HepG2 (cell line): ENCODE data around the gene RNF10. TPM values are rescaled to one million over a fixed set of nuclear protein-coding genes. Genes with fewer than 3 reads are reported as not detected.

Source experiments
- DNMT3B ChIP-seq: conservative IDR thresholded peaks from 2 replicates; pipeline ENCODE4 v1.6.1; 2016; ENCODE audit warnings: missing biosample characterization, control low read depth
- FOXC1 ChIP-seq: sonication (generic); formaldehyde crosslinking; IDR thresholded peaks from 2 replicates; pipeline ENCODE4 v1.8.0; 2022; ENCODE audit warnings: mild to moderate bottlenecking, missing genetic modification reagents, borderline replicate concordance
- FOXJ3 ChIP-seq: sonication (generic); formaldehyde crosslinking; IDR thresholded peaks from 2 replicates; pipeline ENCODE4 v1.4.0; 2020; ENCODE audit warnings: missing genetic modification reagents, mild to moderate bottlenecking, borderline replicate concordance
- FOXP1 ChIP-seq, 2 experiments: fragments of 450-650 bp in 1 of 2; IDR thresholded peaks; 2 replicates each; pipeline ENCODE4 v1.6.1; 2017 to 2018; ENCODE audit warnings: antibody characterized with exemption in 1 of 2
- IKZF1 ChIP-seq: fragments of 450-650 bp; IDR thresholded peaks from 2 replicates; pipeline ENCODE4 v1.7.1; 2016
- IRF2 ChIP-seq: IDR thresholded peaks from 2 replicates; pipeline ENCODE4 v1.6.1; 2018; ENCODE audit warnings: missing genetic modification reagents, missing compliant biosample characterization
- KAT7 ChIP-seq: IDR thresholded peaks from 2 replicates; pipeline ENCODE4 v1.6.1; 2018; ENCODE audit warnings: borderline replicate concordance, missing compliant biosample characterization
- LBX2 ChIP-seq: sonication (generic); formaldehyde crosslinking; IDR thresholded peaks from 2 replicates; pipeline ENCODE4 v1.5.0; 2020; ENCODE audit warnings: missing genetic modification reagents, mild to moderate bottlenecking, borderline replicate concordance
- NFYC ChIP-seq: IDR thresholded peaks from 2 replicates; pipeline ENCODE4 v1.6.1; 2016; ENCODE audit warnings: missing genetic modification reagents, missing compliant biosample characterization
- NPAS2 ChIP-seq: sonication (generic); formaldehyde crosslinking; IDR thresholded peaks from 2 replicates; pipeline ENCODE4 v1.8.0; 2022; ENCODE audit warnings: mild to moderate bottlenecking, missing genetic modification reagents, borderline replicate concordance
- PAX8 ChIP-seq: sonication (generic); formaldehyde crosslinking; IDR thresholded peaks from 2 replicates; pipeline ENCODE4 v1.8.0; 2022; ENCODE audit warnings: mild to moderate bottlenecking, missing genetic modification reagents, borderline replicate concordance
- PRDM4 ChIP-seq: sonication (generic); formaldehyde crosslinking; IDR thresholded peaks from 2 replicates; pipeline ENCODE4 v1.9.0; 2021; ENCODE audit warnings: missing genetic modification reagents, borderline replicate concordance
- SNAI1 ChIP-seq: sonication (generic); formaldehyde crosslinking; IDR thresholded peaks from 2 replicates; pipeline ENCODE4 v1.5.0; 2020; ENCODE audit warnings: mild to moderate bottlenecking, missing genetic modification reagents, borderline replicate concordance
- TP53 ChIP-seq: sonication (generic); formaldehyde crosslinking; conservative IDR thresholded peaks from 2 replicates; pipeline ENCODE4 v1.4.0; 2020; ENCODE audit warnings: missing genetic modification reagents
- WIZ ChIP-seq: sonication (generic); formaldehyde crosslinking; IDR thresholded peaks from 2 replicates; pipeline ENCODE4 v1.5.1; 2020; ENCODE audit warnings: mild to moderate bottlenecking, missing genetic modification reagents
- ZBTB20 ChIP-seq: sonication (generic); formaldehyde crosslinking; IDR thresholded peaks from 2 replicates; pipeline ENCODE4 v1.8.1; 2023; ENCODE audit warnings: missing genetic modification reagents, low read depth, mild to moderate bottlenecking, borderline replicate concordance
- ZNF160 ChIP-seq: sonication (generic); formaldehyde crosslinking; IDR thresholded peaks from 2 replicates; pipeline ENCODE4 v1.8.0; 2022; ENCODE audit warnings: mild to moderate bottlenecking, inconsistent platforms, missing genetic modification reagents
- ZNF567 ChIP-seq: sonication (generic); formaldehyde crosslinking; IDR thresholded peaks from 2 replicates; pipeline ENCODE4 v1.8.1; 2023; ENCODE audit warnings: mild to moderate bottlenecking, missing genetic modification reagents, borderline replicate concordance
- ZNF576 ChIP-seq: sonication (generic); formaldehyde crosslinking; IDR thresholded peaks from 2 replicates; pipeline ENCODE4 v1.4.0; 2020; ENCODE audit warnings: mild to moderate bottlenecking, missing genetic modification reagents
- polyA plus RNA-seq, 8 experiments: library from polyadenylated mRNA; depleted of rRNA in 3 of 8; stranded (reverse) in 7 of 8; unstranded in 1 of 8; fragments of >200 nt; fragmentation: Illumina TruSeq in 4 of 8; extraction: Trizol in 4 of 8; gene quantifications; 2 replicates each; pipeline versions ENCODE4 v1.2.1 to v1.2.3, GENCODE V29; 2011 to 2016; ENCODE audit warnings: low read depth in 4 of 8, missing spikeins in 1 of 8, mixed read lengths in 1 of 8; ENCODE audit not compliant: insufficient read depth in 1 of 8
- total RNA-seq, 5 experiments: library from RNA; depleted of rRNA; stranded (reverse); fragments of >200 nt; fragmentation: Illumina TruSeq; extraction: Trizol; gene quantifications; 2 replicates each; pipeline ENCODE4 v1.2.3, GENCODE V29; 2016; ENCODE audit warnings: low read depth in 1 of 5
- TF ChIP-seq, protein P1 (sequence below): sonication (generic); formaldehyde crosslinking; conservative IDR thresholded peaks from 2 replicates; pipeline ENCODE4 v1.8.1; 2023; ENCODE audit warnings: missing genetic modification reagents
- TF ChIP-seq, protein P2 (sequence below): sonication (generic); formaldehyde crosslinking; IDR thresholded peaks from 2 replicates; pipeline ENCODE4 v1.8.0; 2022; ENCODE audit warnings: missing genetic modification reagents, mild to moderate bottlenecking, moderate library complexity, borderline replicate concordance

RNF10 gene
- total and polyA plus RNA-seq, 2 of the 13 experiments (the other 11 are each of a cell fraction or from before 2014, with no cell fraction given) = 62.5 to 88.0 TPM

DNA sequence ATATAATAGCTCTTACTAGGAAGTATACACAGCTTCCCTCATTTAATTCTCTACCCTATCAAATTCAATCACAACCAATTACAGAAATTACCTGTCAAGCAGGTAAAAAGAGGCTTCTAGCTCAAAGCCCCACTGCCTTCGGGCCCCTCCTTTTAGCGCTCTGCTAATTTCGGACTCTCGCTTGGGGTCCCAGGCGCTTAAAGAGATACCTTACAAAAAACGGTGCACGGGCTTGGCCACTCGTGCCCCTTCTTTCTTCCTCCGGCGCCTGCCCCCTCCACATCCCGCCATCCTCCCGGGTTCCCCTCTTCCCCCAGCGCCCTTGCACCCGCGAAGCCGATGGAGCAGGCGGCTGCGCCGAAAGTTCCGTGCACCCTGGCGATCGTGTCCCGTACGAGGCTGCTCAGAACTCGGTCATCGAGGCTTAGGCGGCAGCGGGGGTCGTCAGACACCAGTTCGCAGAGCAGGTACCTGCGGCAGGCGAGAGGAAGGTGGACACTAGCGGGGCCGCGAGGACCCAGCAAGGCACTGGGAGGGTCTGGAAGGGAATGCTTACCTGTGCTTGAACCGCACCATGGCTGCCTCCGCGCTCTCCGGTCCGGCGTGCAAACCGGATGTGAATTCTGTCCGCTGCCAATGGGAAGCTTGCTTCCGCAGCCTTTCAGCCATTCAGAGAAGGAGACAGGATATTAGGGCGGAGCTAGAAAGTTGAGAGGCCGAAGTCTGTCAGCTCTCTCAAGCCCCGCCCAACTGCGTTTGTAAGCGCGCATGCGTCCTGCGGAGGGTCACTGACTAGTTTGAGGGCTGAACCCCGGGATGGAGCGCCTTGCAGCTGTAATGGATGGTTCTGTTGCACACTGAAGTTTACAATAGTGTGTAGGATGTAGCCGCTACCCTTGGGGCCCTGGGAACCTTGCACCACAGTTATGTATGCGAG, 46.9 kb downstream of the RNF10 start, which contains the start of gene POP5 (continued):
- TF ChIP-seq LBX2 (CRISPR knock-in tag) = no peak
- no peak for TF ChIP-seq KAT7 (CRISPR knock-in tag)
- TF ChIP-seq DNMT3B (CRISPR knock-in tag) = no peak
- 0 out of 2 replicates have a peak, but pooled peaks have one; percentile 48 for TF ChIP-seq ZBTB20 (CRISPR knock-in tag)
- TF ChIP-seq FOXJ3 = peak; percentile 33; the same call in 1 of the 2 replicates
- TF ChIP-seq IRF2 (CRISPR knock-in tag) = peak; percentile 58; the same call in 1 of the 2 replicates
- TF ChIP-seq WIZ (CRISPR knock-in tag) = no peak
- no peak for TF ChIP-seq PAX8 (CRISPR knock-in tag)
- TF ChIP-seq IKZF1 = no peak
- peak; percentile 94 for TF ChIP-seq NFYC (CRISPR knock-in tag)
- TF ChIP-seq SNAI1 (CRISPR knock-in tag) = no peak
- no peak for TF ChIP-seq ZNF576 (CRISPR knock-in tag)
- peak; percentile 70; the same call in 1 of the 2 replicates for TF ChIP-seq ZNF160 (CRISPR knock-in tag)
- no peak for TF ChIP-seq PRDM4
- no peak for TF ChIP-seq FOXP1 (IDR thresholded peaks at IDR 0.05)
- no peak for TF ChIP-seq FOXP1 (CRISPR knock-in tag; IDR thresholded peaks at IDR 0.05)
- TF ChIP-seq, protein P1, sequence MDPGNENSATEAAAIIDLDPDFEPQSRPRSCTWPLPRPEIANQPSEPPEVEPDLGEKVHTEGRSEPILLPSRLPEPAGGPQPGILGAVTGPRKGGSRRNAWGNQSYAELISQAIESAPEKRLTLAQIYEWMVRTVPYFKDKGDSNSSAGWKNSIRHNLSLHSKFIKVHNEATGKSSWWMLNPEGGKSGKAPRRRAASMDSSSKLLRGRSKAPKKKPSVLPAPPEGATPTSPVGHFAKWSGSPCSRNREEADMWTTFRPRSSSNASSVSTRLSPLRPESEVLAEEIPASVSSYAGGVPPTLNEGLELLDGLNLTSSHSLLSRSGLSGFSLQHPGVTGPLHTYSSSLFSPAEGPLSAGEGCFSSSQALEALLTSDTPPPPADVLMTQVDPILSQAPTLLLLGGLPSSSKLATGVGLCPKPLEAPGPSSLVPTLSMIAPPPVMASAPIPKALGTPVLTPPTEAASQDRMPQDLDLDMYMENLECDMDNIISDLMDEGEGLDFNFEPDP (CRISPR knock-in tag) = no peak
- no peak for TF ChIP-seq TP53 (CRISPR knock-in tag)
- TF ChIP-seq, protein P2, sequence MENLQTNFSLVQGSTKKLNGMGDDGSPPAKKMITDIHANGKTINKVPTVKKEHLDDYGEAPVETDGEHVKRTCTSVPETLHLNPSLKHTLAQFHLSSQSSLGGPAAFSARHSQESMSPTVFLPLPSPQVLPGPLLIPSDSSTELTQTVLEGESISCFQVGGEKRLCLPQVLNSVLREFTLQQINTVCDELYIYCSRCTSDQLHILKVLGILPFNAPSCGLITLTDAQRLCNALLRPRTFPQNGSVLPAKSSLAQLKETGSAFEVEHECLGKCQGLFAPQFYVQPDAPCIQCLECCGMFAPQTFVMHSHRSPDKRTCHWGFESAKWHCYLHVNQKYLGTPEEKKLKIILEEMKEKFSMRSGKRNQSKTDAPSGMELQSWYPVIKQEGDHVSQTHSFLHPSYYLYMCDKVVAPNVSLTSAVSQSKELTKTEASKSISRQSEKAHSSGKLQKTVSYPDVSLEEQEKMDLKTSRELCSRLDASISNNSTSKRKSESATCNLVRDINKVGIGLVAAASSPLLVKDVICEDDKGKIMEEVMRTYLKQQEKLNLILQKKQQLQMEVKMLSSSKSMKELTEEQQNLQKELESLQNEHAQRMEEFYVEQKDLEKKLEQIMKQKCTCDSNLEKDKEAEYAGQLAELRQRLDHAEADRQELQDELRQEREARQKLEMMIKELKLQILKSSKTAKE (CRISPR knock-in tag) = no peak
- TF ChIP-seq FOXC1 (CRISPR knock-in tag) = 0 out of 2 replicates have a peak, but pooled peaks have one; percentile 8
- 0 out of 2 replicates have a peak, but pooled peaks have one; percentile 48 for TF ChIP-seq ZNF567 (CRISPR knock-in tag)
- TF ChIP-seq NPAS2 (CRISPR knock-in tag) = no peak
